ENCODE measurements around the gene MATCAP1.

The MATCAP1 gene

GRCh38 chr16:67163164-67163998 lies 20.4 kb downstream of the MATCAP1 start:
- Mint-ChIP-seq H3K27me3 (peaks cover 50% of the 10 kb centered on the region), H3K27ac (no peak overlapping the region)

DNA sequence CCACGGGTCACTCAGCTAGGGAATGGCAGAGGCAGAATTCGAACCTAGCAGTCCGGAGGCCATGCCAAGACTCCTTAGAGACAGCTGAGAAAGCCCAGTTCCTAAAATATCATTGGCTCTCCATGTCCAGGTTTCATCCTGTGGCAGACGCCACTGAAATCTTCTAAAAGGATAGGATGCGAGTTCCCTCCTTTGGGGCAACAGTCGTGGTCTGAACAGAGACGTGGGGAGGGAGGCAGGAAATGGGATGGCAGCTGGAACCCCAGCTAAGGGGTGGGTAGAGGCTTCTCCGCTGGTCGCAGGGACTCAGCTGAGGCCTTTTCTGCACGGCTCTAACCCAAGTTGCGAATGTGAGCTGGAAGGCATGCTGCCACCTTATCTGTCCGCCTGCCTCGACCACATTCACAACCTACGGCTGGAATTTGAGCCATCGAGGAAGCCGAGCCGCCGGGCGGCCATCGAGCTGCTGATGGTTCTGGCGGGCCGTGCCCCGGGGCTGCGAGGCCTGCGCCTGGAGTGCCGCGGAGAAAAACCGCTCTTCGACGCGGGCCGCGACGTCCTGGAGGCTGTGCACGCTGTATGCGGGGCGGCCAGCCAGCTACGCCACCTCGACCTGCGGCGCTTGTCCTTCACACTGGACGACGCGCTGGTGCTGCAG lies 21.1 kb downstream of the MATCAP1 start:
- H3K4me3 Mint-ChIP-seq, result peak overlapping the region; percentile 13
- no peak overlapping the region for H3K27ac Mint-ChIP-seq
- H3K27me3 Mint-ChIP-seq, result peaks cover 43% of the 10 kb centered on the region
- no peaks in the 10 kb centered on the region for H3K9me3 Mint-ChIP-seq
- H3K4me1 Mint-ChIP-seq (ENCODE audit: low read depth), result peaks cover 56% of the 10 kb centered on the region
- no peaks in the 10 kb centered on the region for H3K36me3 Mint-ChIP-seq (ENCODE audit: low read depth)

More at GRCh38 chr16:67163164-67163998, 20.4 kb downstream of the MATCAP1 start:
- Mint-ChIP-seq H3K4me1 (ENCODE audit: low read depth) (peaks cover 49% of the 10 kb centered on the region), H3K4me3 (peak overlapping the region; percentile 10), H3K9me3 (no peaks in the 10 kb centered on the region), H3K36me3 (ENCODE audit: low read depth) (no peaks in the 10 kb centered on the region)

DNA sequence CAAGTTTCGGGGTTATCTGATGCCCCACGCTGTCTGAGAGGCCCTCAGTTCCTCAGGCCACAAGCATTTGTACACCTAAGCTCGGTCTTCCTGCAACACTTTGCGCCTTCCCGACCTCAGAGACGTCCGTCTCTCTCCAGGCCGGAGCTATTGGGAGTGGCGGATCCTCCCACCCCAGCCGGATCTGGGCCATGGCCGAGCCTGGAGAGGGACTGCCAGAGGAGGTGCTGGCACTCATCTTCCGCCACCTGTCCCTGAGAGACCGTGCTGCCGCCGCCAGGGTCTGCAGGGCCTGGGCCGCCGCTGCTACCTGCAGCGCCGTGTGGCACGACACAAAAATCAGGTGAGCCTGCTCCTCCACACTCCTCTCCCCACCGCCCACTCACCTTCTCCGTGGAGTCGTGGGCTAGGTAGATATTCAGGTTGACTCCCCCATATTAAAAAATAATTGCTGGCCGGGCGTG lies 22.1 kb downstream of the MATCAP1 start:
- H3K9me3 Mint-ChIP-seq, result no peaks in the 10 kb centered on the region
- peaks cover 36% of the 10 kb centered on the region for H3K27me3 Mint-ChIP-seq
- no peak overlapping the region for H3K4me3 Mint-ChIP-seq
- H3K27ac Mint-ChIP-seq, result no peak overlapping the region
- H3K36me3 Mint-ChIP-seq (ENCODE audit: low read depth), result no peaks in the 10 kb centered on the region
- H3K4me1 Mint-ChIP-seq (ENCODE audit: low read depth), result peaks cover 64% of the 10 kb centered on the region

DNA sequence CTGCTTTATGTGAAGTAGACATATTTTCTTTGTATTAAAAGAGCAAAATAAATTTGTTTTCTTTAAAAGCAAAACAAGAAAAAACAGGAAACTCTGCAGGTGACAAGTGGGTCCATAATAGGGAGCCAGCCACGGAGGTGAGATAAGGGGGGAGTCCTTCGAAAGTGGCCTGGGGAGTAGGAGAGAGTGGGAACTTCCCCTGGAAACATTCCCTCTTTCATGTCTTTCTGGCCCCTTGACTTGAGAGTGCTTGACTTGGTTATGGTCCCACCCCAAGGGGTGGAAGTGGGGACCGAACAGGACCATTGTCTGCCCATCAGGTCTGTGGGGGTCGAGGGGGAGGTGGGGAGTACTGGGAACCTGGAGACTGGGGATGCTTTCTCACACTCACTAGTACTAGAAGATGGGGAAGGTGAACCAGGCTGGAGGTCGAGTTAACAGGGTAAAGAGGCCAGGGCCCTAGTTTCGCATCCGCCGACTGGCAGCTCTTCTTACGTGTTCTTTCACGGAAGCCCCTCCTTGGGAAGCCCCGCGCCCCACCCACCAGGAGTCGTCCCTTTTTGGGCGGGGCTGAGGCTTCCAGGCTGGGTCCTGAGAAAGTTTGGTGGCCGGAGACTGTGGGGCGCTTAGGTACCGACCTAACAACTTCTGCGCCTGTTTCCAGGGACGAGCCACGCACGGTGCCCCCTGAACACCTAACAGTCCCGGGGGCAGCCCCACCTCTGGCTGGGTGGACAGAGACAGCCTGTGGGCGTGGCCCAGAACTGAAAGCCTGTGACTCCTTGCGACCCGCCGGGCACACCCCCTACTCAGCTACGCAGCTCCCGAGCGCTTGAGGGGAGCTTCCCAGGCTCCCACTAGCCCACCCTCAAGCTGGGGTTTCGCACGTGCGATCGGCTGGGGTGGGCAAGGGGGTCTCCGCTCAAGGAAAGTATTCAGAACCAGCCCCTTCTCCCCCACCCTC lies 24.8 kb downstream of the MATCAP1 start:
- H3K27me3 Mint-ChIP-seq, result peaks cover 22% of the 10 kb centered on the region
- H3K36me3 Mint-ChIP-seq (ENCODE audit: low read depth), result no peaks in the 10 kb centered on the region
- peak overlapping the region; percentile 90 for H3K4me3 Mint-ChIP-seq
- H3K4me1 Mint-ChIP-seq (ENCODE audit: low read depth), result peaks cover 60% of the 10 kb centered on the region
- H3K27ac Mint-ChIP-seq, result peak overlapping the region; percentile 85
- no peaks in the 10 kb centered on the region for H3K9me3 Mint-ChIP-seq

DNA sequence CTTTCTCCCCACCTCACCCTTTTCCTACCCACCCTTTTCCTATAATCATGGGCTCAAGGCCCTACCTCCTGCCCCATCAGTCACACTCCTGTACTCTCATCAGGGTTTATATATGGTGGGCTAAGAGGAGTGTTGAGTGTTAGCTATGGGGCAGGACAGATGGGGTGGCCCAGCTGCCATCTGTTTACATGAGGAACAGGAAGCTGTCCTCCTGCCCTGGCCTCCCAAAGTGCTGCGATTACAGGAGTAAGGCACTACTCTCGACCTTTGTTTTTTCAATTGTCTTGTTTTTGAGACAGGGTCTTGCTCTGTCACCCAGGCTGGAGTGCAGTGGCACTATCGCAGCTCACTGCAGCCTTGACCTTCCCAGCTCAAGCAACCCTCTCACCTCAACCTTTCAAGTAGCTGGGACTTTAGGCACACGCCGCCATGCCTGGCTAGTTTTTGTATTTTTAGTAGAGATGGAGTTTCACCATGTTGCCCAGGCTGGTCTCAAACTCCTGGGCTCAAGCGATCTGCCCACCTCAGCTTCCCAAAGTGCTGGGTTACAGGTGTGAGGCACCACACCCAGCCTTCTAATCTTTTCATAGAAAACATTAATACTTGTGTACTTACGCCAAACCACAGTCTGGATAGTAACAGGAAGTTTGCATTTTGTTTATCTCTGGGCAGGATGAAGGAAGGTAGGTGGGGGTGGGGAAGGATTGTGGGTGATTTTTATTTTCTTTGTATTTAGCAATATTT lies 25.7 kb downstream of the MATCAP1 start:
- Mint-ChIP-seq H3K27me3 (peaks cover 18% of the 10 kb centered on the region), H3K4me3 (peak overlapping the region; percentile 90), H3K9me3 (no peaks in the 10 kb centered on the region), H3K27ac (peak overlapping the region; percentile 85), H3K36me3 (ENCODE audit: low read depth) (no peaks in the 10 kb centered on the region), H3K4me1 (ENCODE audit: low read depth) (peaks cover 62% of the 10 kb centered on the region)

- Mint-ChIP-seq H3K4me1 (ENCODE audit: low read depth) (peaks cover 62% of the 10 kb centered on the region), H3K4me3 (no peak overlapping the region)
Observed at GRCh38 chr16:67157106-67157748, 26.5 kb downstream of the MATCAP1 start.

GRCh38 chr16:67156143-67156844 lies 27.5 kb downstream of the MATCAP1 start:
- Mint-ChIP-seq H3K27ac (no peak overlapping the region), H3K9me3 (no peaks in the 10 kb centered on the region), H3K27me3 (peaks cover 12% of the 10 kb centered on the region), H3K4me3 (no peak overlapping the region), H3K36me3 (ENCODE audit: low read depth) (no peaks in the 10 kb centered on the region), H3K4me1 (ENCODE audit: low read depth) (peaks cover 56% of the 10 kb centered on the region)

More at GRCh38 chr16:67157106-67157748, 26.5 kb downstream of the MATCAP1 start:
- H3K27ac Mint-ChIP-seq, result peak overlapping the region; percentile 41
- no peaks in the 10 kb centered on the region for H3K9me3 Mint-ChIP-seq
- peaks cover 17% of the 10 kb centered on the region for H3K27me3 Mint-ChIP-seq
- no peaks in the 10 kb centered on the region for H3K36me3 Mint-ChIP-seq (ENCODE audit: low read depth)

GRCh38 chr16:67155295-67156142 lies 28.2 kb downstream of the MATCAP1 start:
- Mint-ChIP-seq H3K36me3 (ENCODE audit: low read depth) (no peaks in the 10 kb centered on the region), H3K4me3 (peak overlapping the region; percentile 62), H3K27ac (no peak overlapping the region), H3K9me3 (no peaks in the 10 kb centered on the region), H3K27me3 (peaks cover 13% of the 10 kb centered on the region), H3K4me1 (ENCODE audit: low read depth) (peaks cover 53% of the 10 kb centered on the region)

GRCh38 chr16:67154578-67155294 lies 29.0 kb downstream of the MATCAP1 start:
- H3K27ac Mint-ChIP-seq, result no peak overlapping the region
- H3K36me3 Mint-ChIP-seq (ENCODE audit: low read depth), result no peaks in the 10 kb centered on the region
- peaks cover 48% of the 10 kb centered on the region for H3K4me1 Mint-ChIP-seq (ENCODE audit: low read depth)
- no peaks in the 10 kb centered on the region for H3K9me3 Mint-ChIP-seq
- H3K27me3 Mint-ChIP-seq, result peaks cover 13% of the 10 kb centered on the region
- H3K4me3 Mint-ChIP-seq, result peak overlapping the region; percentile 62

- no peaks in the 10 kb centered on the region for H3K9me3 Mint-ChIP-seq
- H3K4me1 Mint-ChIP-seq (ENCODE audit: low read depth), result peaks cover 25% of the 10 kb centered on the region
- H3K36me3 Mint-ChIP-seq (ENCODE audit: low read depth), result peaks cover 24% of the 10 kb centered on the region
- no peak overlapping the region for H3K27ac Mint-ChIP-seq
- peak overlapping the region; percentile 58 for H3K4me3 Mint-ChIP-seq
- H3K27me3 Mint-ChIP-seq, result peaks cover 18% of the 10 kb centered on the region
Observed at GRCh38 chr16:67151431-67152097, 32.2 kb downstream of the MATCAP1 start.

- peak within 1 kb of the TSS; percentile 58 for H3K4me3 Mint-ChIP-seq
- H3K4me1 Mint-ChIP-seq (ENCODE audit: low read depth), result peaks cover 22% of the 10 kb centered on the region
- H3K9me3 Mint-ChIP-seq, result no peaks in the 10 kb centered on the region
- peaks cover 18% of the 10 kb centered on the region for H3K27me3 Mint-ChIP-seq
- H3K27ac Mint-ChIP-seq, result no peak within 1 kb of the TSS
- H3K36me3 Mint-ChIP-seq (ENCODE audit: low read depth), result peaks cover 30% of the 10 kb centered on the region
Observed at GRCh38 chr16:67150833-67151396, 32.8 kb downstream of the MATCAP1 start, which contains the start of gene B3GNT9. Gene B3GNT9 (minus strand): TSS chr16:67150998. CDS start chr16:67150485, 513 bp downstream.

Data from stimulated activated naive CD8-positive, alpha-beta T cell treated with anti-CD3 and anti-CD28 coated beads, Interleukin-15, Interleukin-2, amounts not matched to agents 100 ng/mL and 50 ng/mL, for 24 hours (primary cell).